ENCODE data around the gene MEAK7. TPM values are rescaled to one million over a fixed set of nuclear protein-coding genes. Genes with fewer than 3 reads are reported as not detected.
A peak's percentile ranks its signal among the peaks of the same experiment; 100 is the strongest.

MEAK7 gene
- total and polyA plus RNA-seq, 2 of the 4 experiments (the other 2 are of a cell fraction): 27.4 to 39.0 TPM

DNA sequence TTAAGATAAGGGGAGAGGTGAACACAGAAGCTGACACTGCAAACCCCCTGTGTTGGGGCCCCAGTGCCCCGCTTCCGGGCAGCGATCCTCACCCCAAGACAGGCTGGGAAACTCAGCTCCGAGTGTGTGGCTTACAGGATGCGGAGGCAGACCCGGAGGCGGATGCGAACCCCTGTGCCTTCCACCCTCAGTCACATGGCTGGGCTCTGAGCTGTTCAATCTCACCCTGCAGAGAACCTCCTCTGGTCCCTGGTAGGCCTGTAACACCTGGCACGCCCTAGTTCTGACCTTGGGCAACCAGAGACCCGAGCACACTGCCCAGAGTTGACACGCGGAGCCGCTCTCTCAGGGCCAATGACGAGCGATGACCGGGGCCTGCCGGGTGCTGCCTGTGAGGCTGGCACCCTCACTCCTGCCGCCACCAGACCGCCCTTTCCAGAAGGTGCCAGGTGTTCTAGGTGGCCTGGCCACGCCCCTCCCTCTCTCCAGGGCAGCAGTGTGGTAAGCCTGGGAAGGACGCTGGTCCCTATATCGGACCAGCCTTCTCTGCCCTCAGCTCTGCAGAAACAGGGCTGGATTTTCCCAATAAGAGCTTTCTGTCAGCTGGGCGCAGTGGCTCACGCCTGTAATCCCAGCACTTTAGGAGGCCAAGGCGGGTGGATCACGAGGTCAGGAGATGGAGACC is 23.3 kb downstream of the MEAK7 start:
- intact Hi-C loops (cut with micrococcal nuclease): loop anchor here (10.0 kb wide), 1 partner anchor 366 kb away; the partner anchor contains the start of gene MBTPS1
- no peaks in the 10 kb centered on the region for H3K27me3 ChIP-seq (ENCODE audit: control insufficient read depth, insufficient read depth, low read length)
- in situ Hi-C loops (cut with MboI; ENCODE audit: low sequenced_read_pairs): loop anchor here (10.0 to 25.0 kb wide), 2 partner anchors 396 to 519 kb away; partner anchors contain the start of genes NECAB2 and OSGIN1
- H3K23ac ChIP-seq (ENCODE audit: low read depth, low read length): no peak overlapping the region
- H4K5ac ChIP-seq (ENCODE audit: low read depth, low read length): no peak overlapping the region
- no peak overlapping the region for H2BK5ac ChIP-seq (ENCODE audit: low read depth, low read length, poor library complexity, severe bottlenecking)
- peak overlapping the region; percentile 36 for H2AK9ac ChIP-seq (replicated peaks; ENCODE audit: low read depth, low read length, poor library complexity)
- peaks cover 6% of the 10 kb centered on the region for H3K4me1 ChIP-seq (ENCODE audit: control insufficient read depth, insufficient read depth, low read length)
- peaks cover 46% of the 10 kb centered on the region for H3K36me3 ChIP-seq (ENCODE audit: control insufficient read depth, insufficient read depth, low read length)
- H3K9ac ChIP-seq (ENCODE audit: low read depth, low read length): no peak overlapping the region
- BruUV-seq (replicated peaks): no TSS peak
- no peak overlapping the region for H2BK15ac ChIP-seq (ENCODE audit: low read depth, low read length)
- H3K14ac ChIP-seq (replicated peaks; ENCODE audit: low read depth, low read length): no peak overlapping the region; the same call in 1 of the 2 replicates
- no peak for DNase-seq
- H3K9me1 ChIP-seq (ENCODE audit: insufficient read depth, low read length): peaks cover 10% of the 10 kb centered on the region
- H3K4me2 ChIP-seq (ENCODE audit: low read depth, low read length): no peak overlapping the region
- dilution Hi-C loops (cut with HindIII; ENCODE audit: low sequenced_read_pairs, unreplicated experiment): no loop called here
- no peak overlapping the region for H3K27ac ChIP-seq (ENCODE audit: insufficient read depth, low read length)
- no peaks in the 10 kb centered on the region for H3K9me3 ChIP-seq (ENCODE audit: control insufficient read depth, insufficient read depth, low read length)
- no peak overlapping the region for H4K91ac ChIP-seq (ENCODE audit: insufficient read depth, low read depth, low read length)
- ChIA-PET CTCF (no interaction called here), POLR2A (ENCODE audit: unreplicated experiment) (no interaction called here)
- no peak for ATAC-seq (ENCODE audit: low read depth)
- H4K8ac ChIP-seq (ENCODE audit: low read depth in 2 of 2, low read length in 2 of 2): no peak overlapping the region
- 94% methylated on average over 11 of the region's 26 CpGs; no CpG with 5 or more reads in 1 of the 2 experiments for WGBS, 2 experiments (ENCODE audit: extremely low coverage in 2 of 2, insufficient read length in 1 of 2)
- peak overlapping the region; percentile 10 for H2AFZ ChIP-seq (replicated peaks; ENCODE audit: low read length, poor library complexity)
- H2BK20ac ChIP-seq (ENCODE audit: low read depth, low read length): no peak overlapping the region
- no peak overlapping the region for H3K56ac ChIP-seq (ENCODE audit: extremely low read depth, insufficient read depth, low read length)
- H3K18ac ChIP-seq (ENCODE audit: low read depth, low read length): no peak overlapping the region
- no peak overlapping the region for H2BK120ac ChIP-seq (ENCODE audit: low read depth, low read length)
- peaks cover 29% of the 10 kb centered on the region for H4K20me1 ChIP-seq (ENCODE audit: insufficient read depth, low read length)
- H3K4me3 ChIP-seq (ENCODE audit: insufficient read depth, low read depth, low read length): no peak overlapping the region
- no peak for TF ChIP-seq USF2 (IDR thresholded peaks at IDR 0.05; ENCODE audit: low read depth, low read length)
- TF ChIP-seq FOS (IDR thresholded peaks at IDR 0.05; ENCODE audit: low read depth, low read length): no peak
- no peak for TF ChIP-seq CHD1 (IDR thresholded peaks at IDR 0.05; ENCODE audit: low read depth, low read length)
- no peak for TF ChIP-seq SMC3 (IDR thresholded peaks at IDR 0.05; ENCODE audit: low read depth, low read length)
- no peak for TF ChIP-seq MAFK (IDR thresholded peaks at IDR 0.05; ENCODE audit: low read depth, low read length)
- no peak for TF ChIP-seq RCOR1 (IDR thresholded peaks at IDR 0.05; ENCODE audit: insufficient replicate concordance, low read length)
- TF ChIP-seq POLR2A (IDR thresholded peaks at IDR 0.05; ENCODE audit: low read depth, low read length): no peak
- TF ChIP-seq MXI1 (IDR thresholded peaks at IDR 0.05; ENCODE audit: borderline replicate concordance, low read depth, low read length): no peak
- TF ChIP-seq BHLHE40 (IDR thresholded peaks at IDR 0.05; ENCODE audit: low read depth, low read length): no peak
- H3K4ac ChIP-seq (ENCODE audit: low read depth, low read length): no peak overlapping the region
- H3K79me1 ChIP-seq (ENCODE audit: low read depth in 1 of 2, low read length in 2 of 2): peaks cover 4 to 65% of the 10 kb centered on the region in 2 experiments; a peak in 3 of 4 replicates
- no peak overlapping the region for H2AK5ac ChIP-seq (ENCODE audit: low read depth, low read length)
